ENCODE results near the gene DBR1.
"Not testable (repeated sequence)": the region's sequence is repeated elsewhere in the genome, so short reads cannot be mapped to it uniquely, and the experiment has no call there.

Gene DBR1

GRCh38 chr3:138172625-138173024 is 2.1 kb downstream of the DBR1 start:
- TF ChIP-seq CTCF (IDR thresholded peaks at IDR 0.05; ENCODE audit: low read length, missing control alignments), result no peak
- DNase-seq (ENCODE audit: low read depth), result no peak
- no peak overlapping the region for H3K4me3 ChIP-seq (replicated peaks; ENCODE audit: low read depth, low read length)

- TF ChIP-seq CTCF (IDR thresholded peaks at IDR 0.05; ENCODE audit: low read length, missing control alignments), result no peak
- DNase-seq (ENCODE audit: low read depth), result no peak
- no peak overlapping the region for H3K4me3 ChIP-seq (replicated peaks; ENCODE audit: low read depth, low read length)
These were observed 9.7 kb downstream of the DBR1 start for GRCh38 chr3:138165061-138165460.

GRCh38 chr3:138157743-138158142 is 17.0 kb downstream of the DBR1 start:
- no peak for DNase-seq (ENCODE audit: low read depth)
- no peak overlapping the region for H3K4me3 ChIP-seq (replicated peaks; ENCODE audit: low read depth, low read length)
- no peak for TF ChIP-seq CTCF (IDR thresholded peaks at IDR 0.05; ENCODE audit: low read length, missing control alignments)

GRCh38 chr3:138154534-138154933 is 20.2 kb downstream of the DBR1 start:
- no peak for TF ChIP-seq CTCF (IDR thresholded peaks at IDR 0.05; ENCODE audit: low read length, missing control alignments)
- no peak overlapping the region for H3K4me3 ChIP-seq (replicated peaks; ENCODE audit: low read depth, low read length)
- no peak for DNase-seq (ENCODE audit: low read depth)

GRCh38 chr3:138148503-138148902 is 26.2 kb downstream of the DBR1 start:
- TF ChIP-seq CTCF (IDR thresholded peaks at IDR 0.05; ENCODE audit: low read length, missing control alignments), result no peak
- DNase-seq (ENCODE audit: low read depth), result no peak
- H3K4me3 ChIP-seq (replicated peaks; ENCODE audit: low read depth, low read length), result no peak overlapping the region

GRCh38 chr3:138142181-138142580 is 32.5 kb downstream of the DBR1 start:
- H3K4me3 ChIP-seq (replicated peaks; ENCODE audit: low read depth, low read length); DNase-seq (ENCODE audit: low read depth): not testable (repeated sequence)

- H3K4me3 ChIP-seq (replicated peaks; ENCODE audit: low read depth, low read length), result no peak overlapping the region
- DNase-seq (ENCODE audit: low read depth), result no peak
- no peak for TF ChIP-seq CTCF (IDR thresholded peaks at IDR 0.05; ENCODE audit: low read length, missing control alignments)
These were observed 33.8 kb downstream of the DBR1 start for GRCh38 chr3:138140940-138141339.

GRCh38 chr3:138139691-138140090 is 35.0 kb downstream of the DBR1 start:
- no peak for DNase-seq (ENCODE audit: low read depth)
- H3K4me3 ChIP-seq (replicated peaks; ENCODE audit: low read depth, low read length), result no peak overlapping the region
- no peak for TF ChIP-seq CTCF (IDR thresholded peaks at IDR 0.05; ENCODE audit: low read length, missing control alignments)
